Measurements from ENCODE around the gene ADCY5.
"Not testable (repeated sequence)": the region's sequence is repeated elsewhere in the genome, so short reads cannot be mapped to it uniquely, and the experiment has no call there.

ADCY5 gene

DNA sequence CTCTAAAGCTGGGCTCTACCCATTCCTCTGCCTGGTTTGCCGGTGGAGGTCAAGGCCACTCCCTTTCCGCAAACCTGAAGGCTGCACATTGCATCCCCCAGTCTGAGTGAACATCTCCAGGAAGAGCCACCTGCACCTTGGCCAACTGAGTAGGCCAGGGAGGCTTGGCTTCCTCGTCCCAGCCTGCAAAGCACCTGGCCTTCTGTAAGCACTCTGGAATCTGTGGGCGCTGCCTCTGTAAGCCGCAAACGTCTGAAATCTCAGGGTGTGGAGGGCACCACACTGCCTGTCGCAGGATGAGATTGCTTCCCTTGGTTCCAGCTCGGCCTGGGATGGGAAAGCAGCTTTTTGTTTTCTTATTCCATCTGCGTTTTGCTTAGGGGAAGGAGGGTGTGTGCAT, 165.8 kb downstream of the ADCY5 start:
- DNase-seq: no peak

DNA sequence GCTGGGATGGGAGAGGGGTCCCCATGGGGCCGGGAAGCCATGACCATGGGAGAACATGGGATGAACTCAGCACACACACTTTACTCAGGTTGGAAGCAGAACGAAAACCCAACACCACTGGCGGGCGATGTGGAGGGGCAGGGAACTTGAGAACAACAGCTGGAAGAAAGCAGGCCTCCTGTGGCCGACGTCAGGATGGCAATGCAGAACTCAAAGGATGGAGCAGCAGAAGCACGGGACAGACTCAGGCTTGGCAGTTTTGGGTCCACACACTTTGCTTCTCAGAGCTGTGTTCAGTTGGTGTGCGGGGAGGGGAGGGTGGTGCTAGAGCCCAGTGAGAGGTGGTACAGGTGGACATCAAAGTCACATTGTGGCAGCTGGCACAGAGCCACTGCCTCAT, 166.4 kb downstream of the ADCY5 start:
- DNase-seq: no peak

DNA sequence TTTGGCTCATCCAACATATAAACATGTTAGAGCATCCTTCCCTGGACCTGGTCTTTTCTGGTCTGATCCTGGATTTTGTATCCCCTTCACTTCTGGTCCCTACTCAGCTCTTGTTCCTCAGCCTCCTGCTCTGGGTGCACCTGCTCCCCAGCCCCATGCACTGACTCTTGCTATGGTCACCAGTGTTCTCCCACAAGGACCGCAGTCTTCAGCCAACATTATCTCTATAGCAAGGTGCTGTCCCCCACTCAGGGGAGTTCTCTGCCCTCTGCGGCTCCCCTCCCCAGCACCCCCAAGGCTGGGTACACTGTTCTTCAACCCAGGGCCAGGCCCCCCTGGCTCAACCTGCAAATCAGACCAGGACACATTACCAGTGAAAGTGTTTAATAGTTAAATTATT, 167.0 kb downstream of the ADCY5 start:
- no peak for DNase-seq

DNA sequence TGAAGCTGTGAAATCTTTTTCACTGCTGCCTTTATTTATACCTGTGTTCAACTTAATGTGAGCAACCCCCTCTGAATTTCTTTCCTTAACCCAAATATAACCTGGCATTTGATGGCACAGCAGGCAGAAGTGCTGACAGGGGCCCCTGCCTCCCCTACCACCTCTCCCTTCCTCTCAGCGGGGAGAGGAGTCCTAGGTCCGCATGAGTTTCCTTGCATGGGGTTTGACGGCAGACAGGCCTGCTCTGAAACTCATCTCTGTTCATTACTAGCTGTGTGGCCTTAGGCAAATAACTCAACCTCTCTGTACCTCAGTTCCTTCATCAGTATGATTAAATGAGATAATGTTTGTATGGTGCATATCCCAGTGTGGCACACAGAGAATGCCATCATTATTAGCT, 167.5 kb downstream of the ADCY5 start:
- DNase-seq: no peak

DNA sequence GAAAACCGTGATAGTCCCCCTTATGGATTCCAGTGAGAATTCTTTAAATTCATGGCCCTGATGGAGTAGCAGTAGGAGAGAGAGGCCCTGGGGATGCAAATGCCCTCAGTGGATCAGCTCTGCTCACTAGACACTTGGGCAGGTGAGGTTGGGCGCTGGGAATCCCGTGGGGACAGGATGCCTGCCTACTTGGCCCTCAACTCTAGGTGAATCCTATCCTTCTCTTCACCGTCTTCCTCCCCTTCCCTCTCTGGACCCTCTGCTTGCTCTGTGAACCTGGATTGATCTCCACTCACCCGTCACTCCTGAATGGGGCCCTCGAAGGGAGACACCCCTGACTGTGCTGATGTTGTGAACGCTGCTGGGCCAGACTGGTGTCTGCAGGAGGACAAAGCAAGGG, 169.8 kb downstream of the ADCY5 start:
- no peak for DNase-seq

DNA sequence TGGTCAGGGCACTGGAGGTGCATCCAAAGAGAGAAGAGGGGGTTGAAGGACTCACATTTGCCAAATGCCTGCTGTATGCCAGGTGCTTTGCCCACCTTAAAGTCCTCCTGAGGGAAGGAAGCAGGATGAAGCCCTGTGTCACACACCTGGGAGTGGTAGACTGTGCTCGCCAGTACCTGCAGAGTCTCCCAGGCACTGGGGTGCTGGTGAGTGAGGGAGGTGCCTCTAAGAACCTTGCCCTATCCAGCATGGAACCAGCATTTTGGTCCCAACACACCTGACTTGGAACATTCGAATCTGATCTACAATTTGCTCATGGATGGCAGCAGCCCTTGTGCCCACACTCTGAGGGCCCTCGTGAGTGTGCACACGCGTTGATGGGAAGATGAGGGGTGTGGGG, 170.4 kb downstream of the ADCY5 start:
- no peak for DNase-seq

DNA sequence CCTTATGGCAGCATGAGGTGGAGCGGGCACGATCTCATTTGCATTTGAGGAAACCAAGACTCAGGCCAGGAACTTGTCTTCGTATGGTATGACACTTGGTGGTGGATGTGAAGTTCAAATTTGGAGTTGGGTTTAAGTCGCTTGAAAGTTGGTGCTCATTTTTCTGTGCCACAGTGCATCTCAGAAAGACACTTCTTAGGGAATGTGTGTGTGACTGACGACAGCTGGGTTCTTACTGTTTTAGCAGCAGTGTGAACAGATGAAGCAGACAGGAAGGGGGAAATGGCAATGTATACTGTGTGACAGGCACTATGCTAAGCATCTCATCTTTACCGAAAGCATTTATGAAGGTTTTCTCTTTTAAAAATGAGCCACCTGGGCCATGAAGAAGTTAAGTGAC, 171.8 kb downstream of the ADCY5 start:
- DNase-seq: no peak

DNA sequence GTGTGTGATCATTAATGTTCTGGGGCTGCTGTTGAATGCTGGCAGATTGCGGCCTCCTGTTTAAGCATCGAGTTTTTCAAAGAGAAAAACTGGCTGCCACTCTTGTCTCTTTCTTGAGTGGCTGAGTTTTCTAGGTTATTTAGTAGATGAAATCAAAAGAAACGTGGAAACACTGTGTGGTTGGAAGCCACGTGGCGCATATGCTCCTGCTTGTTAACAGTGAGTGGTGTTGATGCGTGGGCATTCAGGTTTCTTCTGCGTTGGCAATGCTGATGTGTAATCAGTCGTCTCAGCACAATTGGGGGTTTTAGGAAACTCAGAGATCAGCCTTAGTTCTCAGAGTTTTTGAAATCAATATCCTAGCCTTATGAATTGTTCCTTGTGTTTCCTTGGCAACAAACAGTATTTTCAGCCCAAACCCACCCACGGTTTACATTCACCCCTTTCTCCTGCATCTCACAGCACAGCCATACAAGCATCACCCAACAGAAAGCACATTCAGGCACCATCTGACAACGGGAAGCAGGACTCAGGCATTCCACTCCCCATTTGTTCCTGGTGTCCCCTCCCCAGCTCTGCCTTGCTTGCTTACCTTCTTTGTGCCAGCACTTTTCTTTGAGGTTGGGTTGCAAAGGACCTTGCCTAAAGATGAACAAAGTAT, 172.4 kb downstream of the ADCY5 start:
- no peak for DNase-seq

DNA sequence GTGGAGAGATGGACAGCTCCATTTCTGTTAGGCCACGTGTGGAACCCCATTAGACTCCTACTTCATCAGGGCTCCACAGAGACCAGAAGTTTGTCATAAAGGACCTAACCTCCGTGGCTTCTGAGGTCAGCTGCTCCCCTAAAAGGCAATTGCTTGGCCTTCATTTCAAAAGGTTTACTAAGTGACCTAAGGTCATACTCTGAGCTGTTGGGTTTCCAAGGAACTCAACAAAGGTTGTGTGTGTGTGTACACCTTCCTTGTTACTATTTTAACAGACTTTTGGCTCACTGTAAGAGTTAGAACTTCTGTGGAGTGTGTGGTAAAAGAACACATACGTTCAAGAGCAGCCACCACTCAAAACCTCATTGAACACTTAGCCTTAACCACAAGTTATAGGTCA, 173.2 kb downstream of the ADCY5 start:
- no peak for DNase-seq

DNA sequence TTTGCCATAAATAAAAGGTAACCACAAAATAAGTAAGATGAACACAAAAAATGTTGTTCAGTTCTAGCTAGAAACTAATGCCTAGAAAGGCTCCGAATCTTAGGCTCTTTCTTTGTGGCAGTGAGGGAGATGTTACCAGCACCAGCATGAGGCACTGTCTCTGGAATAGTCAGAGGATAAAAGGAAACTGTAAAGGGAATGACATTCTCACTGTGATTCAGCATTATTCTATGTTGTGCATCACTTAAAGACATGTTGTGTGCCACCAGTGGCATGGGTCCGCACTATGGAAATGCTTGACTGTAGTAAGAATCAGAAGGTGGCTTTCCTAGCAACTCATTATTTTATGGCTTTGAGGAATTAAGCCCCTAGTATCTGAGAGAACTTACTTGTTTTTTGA, 176.3 kb downstream of the ADCY5 start:
- DNase-seq: no peak

DNA sequence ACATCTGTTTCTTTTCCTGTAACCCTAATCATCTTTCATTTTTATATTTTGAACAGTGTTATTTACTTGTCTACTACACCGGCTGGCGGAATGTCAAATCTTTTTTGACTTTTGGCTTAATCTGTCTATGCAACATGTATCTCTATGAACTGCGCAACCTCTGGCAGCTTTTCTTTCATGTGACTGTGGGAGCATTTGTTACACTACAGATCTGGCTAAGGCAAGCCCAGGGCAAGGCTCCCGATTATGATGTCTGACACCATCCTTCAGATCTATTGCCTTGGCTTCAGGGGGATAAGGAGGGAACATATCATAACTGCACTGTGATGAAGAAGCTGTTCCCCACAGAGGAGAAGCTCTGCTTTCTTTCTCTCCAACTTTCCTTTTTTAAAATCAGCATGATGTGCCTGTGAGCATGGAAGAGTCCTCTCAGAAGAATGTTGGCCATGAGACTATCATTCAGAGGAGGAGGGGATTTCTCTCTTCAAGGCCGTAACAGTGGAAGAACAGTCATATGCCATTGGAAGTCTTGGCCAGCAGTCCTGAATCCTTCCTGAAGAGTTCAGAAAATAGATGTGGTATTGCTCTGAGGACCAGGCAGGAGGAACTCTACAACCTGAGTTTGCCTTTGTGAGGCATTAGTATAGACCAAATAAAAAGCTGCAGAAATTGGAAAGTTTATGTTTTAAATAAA, 177.3 kb downstream of the ADCY5 start:
- no peak for DNase-seq

DNA sequence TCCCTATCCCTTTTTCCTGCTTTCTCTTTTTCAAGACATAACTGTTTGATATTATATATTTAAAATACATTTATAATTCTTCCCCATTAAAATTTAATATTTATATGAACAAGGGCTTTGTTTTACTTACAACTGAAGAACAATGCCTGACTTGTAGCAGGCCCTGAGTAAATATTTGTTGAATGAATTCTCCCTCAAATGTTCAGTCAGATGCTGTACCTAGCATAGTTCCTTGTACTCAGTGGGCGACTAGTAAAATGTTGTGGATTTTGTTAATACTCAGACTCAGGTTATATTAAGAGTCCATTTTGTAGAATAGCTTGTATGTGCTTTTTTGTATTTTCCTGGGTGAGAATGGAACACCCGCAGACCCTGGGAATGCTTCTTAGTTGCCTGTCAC, 178.1 kb downstream of the ADCY5 start:
- DNase-seq: no peak

DNA sequence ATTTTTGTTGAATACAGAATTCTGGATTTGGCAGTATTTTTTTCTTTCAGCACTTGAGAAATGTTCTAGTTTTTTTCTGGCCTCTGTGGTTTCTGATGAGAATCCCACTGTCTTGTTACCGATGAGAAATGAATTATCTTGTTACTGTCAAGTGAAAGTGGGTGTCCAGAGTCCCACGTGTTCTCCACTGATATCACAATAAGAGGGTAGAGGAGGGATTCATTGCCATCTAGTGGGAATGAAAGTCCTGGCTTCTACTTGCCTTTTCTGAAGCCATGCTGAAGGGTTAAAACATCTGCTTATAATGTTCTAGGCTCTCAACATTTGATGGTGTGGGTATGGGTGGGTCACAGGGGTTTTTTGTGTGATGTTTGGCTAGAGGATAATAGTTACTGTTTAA, 181.1 kb downstream of the ADCY5 start:
- no peak for DNase-seq

DNA sequence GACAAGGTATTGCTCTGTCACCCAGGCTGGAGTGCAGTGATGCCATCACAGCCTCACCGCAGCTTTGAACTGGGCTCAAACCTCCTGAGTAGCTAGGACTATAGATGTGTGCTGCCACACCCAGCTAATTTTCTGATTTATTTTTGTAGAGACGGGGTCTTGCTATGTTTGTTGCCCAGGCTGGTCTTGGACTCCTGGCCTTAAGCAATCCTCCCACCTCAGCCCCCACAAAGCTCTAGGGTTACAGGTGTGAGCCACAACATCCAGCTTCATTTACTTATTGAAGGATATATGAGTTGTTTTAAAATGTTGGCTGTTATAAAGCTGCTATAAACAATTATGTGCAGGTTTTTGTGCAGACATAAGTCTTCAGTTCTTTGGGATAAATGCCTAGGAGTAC, 184.9 kb downstream of the ADCY5 start:
- DNase-seq: no peak

DNA sequence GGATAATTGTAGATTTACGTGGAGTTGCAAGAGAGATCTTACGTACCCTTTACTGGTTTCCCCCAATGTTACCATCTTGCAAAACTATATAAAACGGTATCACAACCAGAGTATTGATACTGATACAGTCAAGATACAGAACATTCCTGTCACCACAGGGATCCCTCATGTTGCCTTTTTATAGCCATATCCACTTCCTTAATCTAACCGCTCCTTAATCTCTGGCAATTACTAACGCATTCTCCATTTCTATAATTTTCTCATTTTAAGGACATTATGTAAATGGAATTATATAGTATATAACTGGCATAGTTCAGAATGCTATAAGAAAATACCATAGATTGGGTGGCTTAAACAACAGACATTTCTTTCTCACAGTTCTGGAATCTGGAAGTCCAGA, 186.0 kb downstream of the ADCY5 start:
- DNase-seq: no peak

DNA sequence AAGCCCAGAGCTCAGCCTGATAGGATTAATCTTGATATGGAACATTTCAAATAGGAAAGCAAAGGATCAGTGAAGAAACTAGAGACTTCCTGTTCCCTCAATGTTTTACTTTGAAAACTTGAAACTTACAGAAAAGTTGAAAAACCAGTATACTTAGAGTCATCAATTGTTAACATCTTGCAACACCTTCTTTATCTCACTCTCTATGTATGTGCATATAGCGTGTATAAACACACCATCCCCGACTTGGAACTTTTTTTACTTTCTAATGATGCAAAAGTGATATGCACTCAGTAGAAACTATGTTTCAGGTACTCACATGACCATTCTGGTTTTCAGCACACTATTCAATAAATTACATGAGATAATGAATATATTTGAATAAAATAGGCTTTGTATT, 186.7 kb downstream of the ADCY5 start:
- no peak for DNase-seq

DNA sequence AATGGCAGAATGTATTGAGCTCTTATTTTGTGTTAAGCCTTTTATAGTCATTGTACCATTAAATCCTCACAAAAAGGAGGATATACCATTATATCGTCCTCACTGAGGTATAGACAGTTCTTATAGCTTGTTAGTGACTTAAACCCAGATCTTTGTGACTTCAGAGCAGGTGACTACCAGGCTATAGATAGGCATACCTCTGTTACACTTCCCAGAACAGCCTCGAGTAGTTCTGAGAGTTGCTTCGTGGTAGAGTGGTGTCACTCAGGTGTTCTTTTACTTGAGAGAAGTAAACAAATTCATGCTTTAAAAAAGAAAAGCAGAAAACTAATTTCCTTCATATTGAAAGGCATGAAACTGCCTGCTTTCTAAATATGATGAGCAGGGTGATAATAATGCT, 187.2 kb downstream of the ADCY5 start:
- DNase-seq: no peak

DNA sequence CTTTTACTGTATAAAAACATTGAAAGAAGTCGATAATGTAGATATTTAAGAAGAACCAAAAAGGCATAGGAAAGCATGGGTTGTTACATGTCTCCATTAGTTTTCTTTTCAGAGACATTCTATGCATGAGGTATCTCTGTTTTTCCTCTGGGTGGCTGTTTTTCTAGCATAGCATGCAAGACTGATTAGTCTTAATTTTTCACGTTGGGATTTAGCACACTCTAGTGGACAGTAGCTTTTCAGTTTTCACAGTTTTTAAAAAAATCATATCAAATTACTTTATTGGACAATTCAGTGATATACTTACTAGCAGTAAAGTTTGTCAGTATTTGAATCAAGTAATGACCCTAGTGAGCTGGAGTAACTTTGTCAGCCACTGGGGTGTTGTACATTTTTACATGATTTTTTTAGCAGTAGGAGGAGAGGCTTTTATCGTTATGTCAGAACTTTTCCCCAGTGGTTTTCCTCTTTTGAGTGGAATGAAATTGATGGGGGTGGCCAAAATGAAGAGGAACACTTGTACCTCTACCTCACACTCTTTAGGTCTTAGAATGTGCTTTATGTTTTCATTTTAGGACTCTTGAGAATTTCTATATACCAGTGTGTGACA, 190.0 kb downstream of the ADCY5 start:
- DNase-seq: no peak

DNA sequence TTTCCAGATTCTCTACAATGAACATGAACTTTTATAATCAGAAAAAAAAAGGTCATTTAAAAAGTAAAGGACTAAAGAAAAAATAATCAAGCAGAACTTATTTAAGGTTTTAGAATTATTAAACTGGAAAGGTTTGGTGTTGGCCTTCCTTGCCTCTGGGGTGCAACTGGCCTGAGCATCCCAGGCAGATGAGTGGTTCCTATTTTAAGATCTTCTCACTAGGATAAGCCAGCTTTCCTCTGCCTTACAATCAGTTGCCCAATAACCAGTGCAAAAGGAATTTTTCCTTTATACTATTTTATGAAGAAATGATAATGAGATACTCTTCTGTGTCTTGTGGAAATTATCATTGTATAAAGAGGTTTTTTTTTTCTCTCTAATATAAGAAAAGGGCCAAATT, 190.5 kb downstream of the ADCY5 start:
- no peak for DNase-seq

DNA sequence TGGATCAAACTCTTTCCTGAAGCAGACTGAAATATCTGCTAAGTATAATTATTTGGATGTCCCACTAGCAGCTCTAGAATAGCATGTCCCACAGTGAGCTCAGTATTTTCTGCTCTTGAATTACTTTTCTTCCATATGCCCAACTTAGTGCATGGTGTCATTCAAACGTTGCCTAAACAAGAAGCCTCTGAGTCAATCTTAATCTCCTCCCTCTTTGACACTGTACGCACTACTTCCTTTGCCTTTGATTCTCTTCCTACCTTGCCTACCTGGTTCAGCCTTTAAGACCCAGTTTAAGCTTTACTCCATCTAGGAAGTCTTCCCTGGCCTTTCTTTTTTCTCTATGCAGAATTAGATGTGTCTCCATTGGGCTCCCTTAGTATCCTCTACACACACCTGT, 192.6 kb downstream of the ADCY5 start:
- DNase-seq: no peak

DNA sequence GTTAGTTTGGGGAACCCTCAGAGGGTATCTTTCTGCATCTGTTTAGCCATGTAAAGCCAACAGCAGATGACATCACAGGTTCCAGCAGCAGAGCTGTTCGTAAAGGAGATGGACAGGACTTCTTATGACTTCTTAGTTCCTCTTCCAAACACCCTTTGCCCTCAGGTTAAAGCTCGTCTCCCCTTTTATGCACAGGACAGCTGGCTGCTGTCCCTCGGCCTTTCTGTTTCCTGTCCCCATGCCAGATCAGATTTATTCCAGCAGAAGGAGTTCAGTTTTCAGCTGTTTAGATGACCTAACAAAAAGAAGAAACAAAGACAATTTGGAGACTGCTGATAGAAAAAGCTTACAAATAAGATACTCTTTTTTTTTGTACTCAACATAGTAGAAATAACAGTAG, 202.0 kb downstream of the ADCY5 start:
- DNase-seq: no peak

DNA sequence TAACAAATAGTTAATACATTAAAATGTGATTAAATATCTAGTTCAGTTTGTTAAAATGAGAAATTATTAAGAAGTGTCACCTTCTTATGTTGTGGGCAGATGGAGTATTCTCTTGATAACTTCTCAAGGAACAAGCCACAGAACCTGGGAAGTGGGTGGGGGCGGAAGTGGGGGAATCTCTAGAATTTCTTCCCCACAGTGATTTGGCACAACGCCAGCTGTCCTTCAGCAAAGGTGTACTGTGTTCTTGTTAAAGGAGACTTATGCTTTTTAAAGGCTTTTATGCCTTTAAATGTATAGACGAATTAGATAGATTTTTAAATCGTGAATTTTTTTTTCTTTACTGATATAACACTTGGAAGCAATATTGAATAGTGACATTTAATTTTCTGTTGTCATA, 204.8 kb downstream of the ADCY5 start:
- DNase-seq: peak; percentile 19

DNA sequence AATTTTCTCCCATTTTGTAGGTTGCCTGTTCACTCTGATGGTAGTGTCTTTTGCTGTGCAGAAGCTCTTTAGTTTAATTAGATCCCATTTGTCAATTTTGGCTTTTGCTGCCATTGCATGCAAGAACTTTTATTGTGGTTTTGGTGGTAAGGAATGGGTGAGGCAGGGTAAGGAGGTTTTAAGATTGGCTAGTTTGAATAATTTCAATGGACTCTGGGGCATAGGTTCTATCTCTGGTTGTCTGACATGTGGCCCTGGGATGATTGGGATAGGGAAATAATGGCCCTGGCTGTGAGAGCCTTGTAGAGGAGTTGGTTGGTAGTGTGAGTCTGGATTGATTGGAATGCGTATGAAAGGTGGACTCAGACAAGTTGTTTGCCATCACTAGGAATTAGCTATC, 209.1 kb downstream of the ADCY5 start:
- DNase-seq: no peak

DNA sequence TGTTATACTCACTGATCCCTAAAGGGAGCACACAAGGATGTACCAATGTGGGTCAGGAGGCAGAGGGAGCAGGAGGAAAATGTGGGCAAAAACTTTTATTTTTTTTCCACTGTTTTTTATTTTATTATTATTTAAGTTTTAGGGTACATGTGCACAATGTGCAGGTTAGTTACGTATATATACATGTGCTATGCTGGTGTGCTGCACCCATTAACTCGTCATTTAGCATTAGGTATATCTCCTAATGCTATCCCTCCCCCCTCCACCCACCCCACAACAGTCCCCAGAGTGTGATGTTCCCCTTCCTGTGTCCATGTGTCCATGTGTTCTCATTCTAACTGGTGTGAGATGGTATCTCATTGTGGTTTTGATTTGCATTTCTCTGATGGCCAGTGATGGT, 209.7 kb downstream of the ADCY5 start:
- not testable (repeated sequence) for DNase-seq

DNA sequence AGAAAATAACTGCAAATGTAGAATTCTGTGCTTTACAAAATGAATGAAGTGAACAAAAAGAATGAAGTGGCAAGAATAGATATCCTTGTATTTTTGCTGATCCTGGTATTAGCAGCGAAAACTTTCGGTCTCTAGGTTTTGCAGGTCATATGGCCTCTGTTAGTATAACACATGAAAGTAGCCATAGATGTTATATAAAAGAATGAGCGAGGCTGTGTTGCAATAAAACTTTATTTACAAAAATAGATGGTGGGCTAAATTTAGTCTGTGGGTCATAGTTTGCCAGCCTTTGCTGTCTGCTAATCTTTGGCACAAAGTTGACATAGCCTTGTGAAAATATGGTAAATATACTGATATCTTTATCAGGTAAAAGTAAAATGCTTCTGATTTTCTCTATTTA, 212.0 kb downstream of the ADCY5 start:
- no peak for DNase-seq

Data from stimulated activated CD4-positive, alpha-beta T cell treated with anti-CD3 and anti-CD28 coated beads, Interleukin-4, amount 100 ng/mL, for 24 hours (primary cell).